GM23338 (cell line): ENCODE measurements around the gene ZNF148. TPM values are rescaled to one million over a fixed set of nuclear protein-coding genes. Genes with fewer than 3 reads are reported as not detected.

ENCODE experiments used
- ATAC-seq: fragments of 200-7000 bp; cut with Tn5 transposase; 3 replicates; pipeline ENCODE4 v1.9.1; 2020
- DNase-seq: peaks from one replicate; pipeline ENCODE4 v3.0.0-alpha.2; 2015; ENCODE audit warnings: low spot score
- H2AFZ ChIP-seq: fragments of 200-600 bp; sonication (generic); 2 replicates; pipeline ENCODE4 v1.8.0; 2016; ENCODE audit warnings: antibody characterized with exemption, mild to moderate bottlenecking, moderate library complexity
- H3F3A ChIP-seq: fragments of 200-600 bp; sonication (generic); replicated peaks from 2 replicates; pipeline ENCODE4 v1.8.0; 2017; ENCODE audit warnings: antibody characterized with exemption, mixed run types, low read depth
- H3K27ac ChIP-seq: fragments of 200-600 bp; sonication (generic); 2 replicates; pipeline ENCODE4 v1.6.1; 2016; ENCODE audit warnings: low read depth
- H3K27me3 ChIP-seq: fragments of 200-600 bp; sonication (generic); 2 replicates; pipeline ENCODE4 v1.8.0; 2016; ENCODE audit warnings: mild to moderate bottlenecking, mixed run types, moderate library complexity; ENCODE audit not compliant: insufficient read depth
- H3K36me3 ChIP-seq: fragments of 200-600 bp; sonication (generic); 2 replicates; pipeline ENCODE4 v1.8.0; 2016; ENCODE audit warnings: mild to moderate bottlenecking; ENCODE audit not compliant: insufficient read depth
- H3K4me1 ChIP-seq: fragments of 200-600 bp; sonication (generic); 2 replicates; pipeline ENCODE4 v1.8.0; 2016; ENCODE audit warnings: mild to moderate bottlenecking, moderate library complexity; ENCODE audit not compliant: insufficient read depth
- H3K4me2 ChIP-seq: fragments of 200-600 bp; sonication (generic); 2 replicates; pipeline ENCODE4 v1.7.1; 2017; ENCODE audit warnings: mixed run types
- H3K4me3 ChIP-seq: fragments of 200-600 bp; sonication (generic); 2 replicates; pipeline ENCODE4 v1.6.1; 2016; ENCODE audit warnings: mixed run types
- H3K79me2 ChIP-seq: fragments of 200-600 bp; sonication (generic); replicated peaks from 2 replicates; pipeline ENCODE4 v1.8.0; 2017; ENCODE audit warnings: mild to moderate bottlenecking; ENCODE audit not compliant: insufficient read depth
- H3K9me2 ChIP-seq: fragments of 200-600 bp; sonication (generic); 2 replicates; pipeline ENCODE4 v1.8.0; 2017; ENCODE audit not compliant: insufficient read depth
- H4K20me1 ChIP-seq: fragments of 200-600 bp; sonication (generic); replicated peaks from 2 replicates; pipeline ENCODE4 v1.8.0; 2017; ENCODE audit warnings: mild to moderate bottlenecking; ENCODE audit not compliant: insufficient read depth
- H3K27ac Mint-ChIP-seq: 2 replicates; pipeline ENCODE4 v1.8.0; 2020; ENCODE audit warnings: inconsistent platforms, mild to moderate bottlenecking, moderate library complexity, mixed read lengths
- H3K27me3 Mint-ChIP-seq: 3 replicates; pipeline ENCODE4 v1.8.0; 2022; ENCODE audit warnings: low read depth, mild to moderate bottlenecking, moderate library complexity, mixed read lengths, inconsistent platforms; ENCODE audit not compliant: insufficient read depth, poor library complexity
- H3K36me3 Mint-ChIP-seq: 3 replicates; pipeline ENCODE4 v1.8.0; 2021; ENCODE audit warnings: low read depth, mild to moderate bottlenecking, inconsistent platforms, moderate library complexity, mixed read lengths
- H3K4me1 Mint-ChIP-seq: 3 replicates; pipeline ENCODE4 v1.8.0; 2020; ENCODE audit warnings: mild to moderate bottlenecking, inconsistent platforms, mixed read lengths
- H3K4me3 Mint-ChIP-seq: 3 replicates; pipeline ENCODE4 v1.8.0; 2021; ENCODE audit warnings: moderate library complexity, mild to moderate bottlenecking, inconsistent platforms, mixed read lengths
- H3K9me3 Mint-ChIP-seq: 3 replicates; pipeline ENCODE4 v1.8.0; 2020; ENCODE audit warnings: moderate library complexity, mild to moderate bottlenecking, inconsistent platforms, mixed read lengths
- CREB1 ChIP-seq: fragments of 250-450 bp; sonication (Bioruptor Pico); IDR thresholded peaks from 2 replicates; pipeline ENCODE4 v1.5.0; 2020; ENCODE audit warnings: low read depth, mild to moderate bottlenecking, moderate library complexity
- CTCF ChIP-seq, 2 experiments: fragments of 200-600 bp in 1 of 2; sonication (generic) in 1 of 2; conservative IDR thresholded peaks; 2 replicates each; pipeline versions ENCODE4 v1.5.1 to v1.6.1; 2016 to 2017; ENCODE audit warnings: antibody characterized with exemption in 2 of 2, low read depth in 2 of 2, mild to moderate bottlenecking in 2 of 2, moderate library complexity in 1 of 2
- ETS1 ChIP-seq: IDR thresholded peaks from 2 replicates; pipeline ENCODE4 v1.6.1; 2016; ENCODE audit warnings: antibody characterized with exemption
- EZH2phosphoT487 ChIP-seq: fragments of 200-600 bp; sonication (generic); IDR thresholded peaks from one replicate; pipeline ENCODE4 v1.8.1; 2018; ENCODE audit warnings: antibody characterized with exemption; ENCODE audit not compliant: unreplicated experiment
- POLR2AphosphoS5 ChIP-seq: IDR thresholded peaks from 2 replicates; pipeline ENCODE4 v1.6.1; 2016; ENCODE audit warnings: antibody characterized with exemption, low read depth
- REST ChIP-seq: IDR thresholded peaks from one replicate; pipeline ENCODE4 v1.6.1; 2018; ENCODE audit warnings: antibody characterized with exemption; ENCODE audit not compliant: unreplicated experiment
- STAT1 ChIP-seq: IDR thresholded peaks from one replicate; pipeline ENCODE4 v1.6.1; 2016; ENCODE audit warnings: antibody characterized with exemption; ENCODE audit not compliant: unreplicated experiment
- ZNF114 ChIP-seq: fragments of 250-450 bp; sonication (Bioruptor Pico); IDR thresholded peaks from 2 replicates; pipeline ENCODE4 v1.5.0; 2020; ENCODE audit warnings: mild to moderate bottlenecking, moderate library complexity
- ZNF331 ChIP-seq: fragments of 250-450 bp; sonication (Bioruptor Pico); IDR thresholded peaks from 2 replicates; pipeline ENCODE4 v1.5.0; 2020; ENCODE audit warnings: low read depth, mild to moderate bottlenecking, moderate library complexity
- ZNF462 ChIP-seq: fragments of 250-450 bp; sonication (Bioruptor Pico); IDR thresholded peaks from 2 replicates; pipeline ENCODE4 v1.5.0; 2020; ENCODE audit warnings: mild to moderate bottlenecking, moderate library complexity
- polyA plus RNA-seq: library from polyadenylated mRNA; unstranded; fragments of >200 nt; fragmentation: Nextera tagmentation; extraction: Ambion mirVana; gene quantifications from 2 replicates; pipeline ENCODE4 v1.2.1, GENCODE V29; 2016
- total RNA-seq: library from RNA; depleted of rRNA; stranded (reverse); fragments of >200 nt; shearing (Covaris generic); gene quantifications from 2 replicates; pipeline ENCODE4 v1.2.3, GENCODE V29; 2014

Gene ZNF148
- total and polyA plus RNA-seq, 2 experiments from 2014 or later, result 13.9 to 16.9 TPM

GRCh38 chr3:125245521-125245920 is 129.6 kb downstream of the ZNF148 start (continued):
- TF ChIP-seq CTCF (conservative IDR thresholded peaks at IDR 0.05; ENCODE audit: low read depth in 2 of 2), result no peak

- no peak overlapping the region for H3K27ac Mint-ChIP-seq
- Histone ChIP-seq H4K20me1 (no peaks in the 10 kb centered on the region), H3K4me1 (no peaks in the 10 kb centered on the region), H3K9me2 (no peaks in the 10 kb centered on the region), H3K79me2 (0 out of 2 replicates have a peak, but pooled peaks cover under 1% of the 10 kb centered on the region), H3K27me3 (no peaks in the 10 kb centered on the region), H3K4me3 (no peak overlapping the region), H2AFZ (no peak overlapping the region), H3K4me2 (no peak overlapping the region), H3F3A (no peaks in the 10 kb centered on the region), H3K27ac (no peak overlapping the region), H3K36me3 (no peaks in the 10 kb centered on the region)
- no peaks in the 10 kb centered on the region for H3K9me3 Mint-ChIP-seq
- ATAC-seq (no peak; the same call in 2 of the 3 replicates), DNase-seq (no peak)
- peaks cover 9% of the 10 kb centered on the region; the same call in 2 of the 3 replicates for H3K4me1 Mint-ChIP-seq
- no peaks in the 10 kb centered on the region for H3K27me3 Mint-ChIP-seq
- no peaks in the 10 kb centered on the region for H3K36me3 Mint-ChIP-seq
- H3K4me3 Mint-ChIP-seq, result no peak overlapping the region
- no peak for TF ChIP-seq EZH2phosphoT487
- TF ChIP-seq CTCF (conservative IDR thresholded peaks at IDR 0.05; ENCODE audit: low read depth in 2 of 2), result no peak
- no peak for TF ChIP-seq REST
- TF ChIP-seq ZNF114 (CRISPR knock-in tag), result no peak
- no peak for TF ChIP-seq ETS1
- TF ChIP-seq POLR2AphosphoS5, result no peak
- no peak for TF ChIP-seq STAT1
- no peak for TF ChIP-seq CREB1 (CRISPR knock-in tag)
- TF ChIP-seq ZNF462, result no peak
- no peak for TF ChIP-seq ZNF331 (CRISPR knock-in tag)
Measured at GRCh38 chr3:125240496-125240895, 134.6 kb downstream of the ZNF148 start.
